Adipocyte (in vitro differentiated cells): ENCODE results near the gene PDE4D.

Experiments
- DNase-seq: peaks from one replicate; pipeline ENCODE4 v3.0.0-alpha.2; 2015; ENCODE audit warnings: low read depth
- H3K27me3 ChIP-seq: replicated peaks from 2 replicates; pipeline ENCODE4 v1.7.0; 2013; ENCODE audit warnings: mild to moderate bottlenecking, low read length, moderate library complexity; ENCODE audit not compliant: control insufficient read depth, insufficient read depth
- H3K36me3 ChIP-seq: 2 replicates; pipeline ENCODE4 v1.7.0; 2013; ENCODE audit warnings: low read length, mild to moderate bottlenecking, moderate library complexity; ENCODE audit not compliant: control insufficient read depth, insufficient read depth, severe bottlenecking
- H3K4me1 ChIP-seq: 2 replicates; pipeline ENCODE4 v1.7.0; 2013; ENCODE audit warnings: mild to moderate bottlenecking, low read length, moderate library complexity; ENCODE audit not compliant: control insufficient read depth, insufficient read depth
- H3K4me3 ChIP-seq: 2 replicates; pipeline ENCODE4 v1.7.0; 2013; ENCODE audit warnings: mild to moderate bottlenecking, low read length, moderate library complexity
- H3K9ac ChIP-seq: 2 replicates; pipeline ENCODE4 v1.7.0; 2013; ENCODE audit warnings: mild to moderate bottlenecking, low read length, moderate library complexity
- H3K9me3 ChIP-seq: 2 replicates; pipeline ENCODE4 v1.7.0; 2013; ENCODE audit warnings: mild to moderate bottlenecking, low read length, moderate library complexity; ENCODE audit not compliant: control insufficient read depth

The PDE4D gene

GRCh38 chr5:59093329-59093728 is 800.2 kb downstream of the PDE4D start:
- Histone ChIP-seq H3K36me3 (no peaks in the 10 kb centered on the region), H3K4me3 (peak overlapping the region; percentile 84), H3K4me1 (peaks cover 14% of the 10 kb centered on the region), H3K9me3 (no peaks in the 10 kb centered on the region), H3K9ac (peak overlapping the region; percentile 81), H3K27me3 (no peaks in the 10 kb centered on the region)
- peak; percentile 33 for DNase-seq

- Histone ChIP-seq H3K9me3 (no peaks in the 10 kb centered on the region), H3K9ac (peak overlapping the region; percentile 81), H3K4me1 (peaks cover 14% of the 10 kb centered on the region), H3K27me3 (no peaks in the 10 kb centered on the region), H3K36me3 (no peaks in the 10 kb centered on the region), H3K4me3 (peak overlapping the region; percentile 84)
- no peak for DNase-seq
Measured at GRCh38 chr5:59092758-59093157, 800.8 kb downstream of the PDE4D start.

DNA sequence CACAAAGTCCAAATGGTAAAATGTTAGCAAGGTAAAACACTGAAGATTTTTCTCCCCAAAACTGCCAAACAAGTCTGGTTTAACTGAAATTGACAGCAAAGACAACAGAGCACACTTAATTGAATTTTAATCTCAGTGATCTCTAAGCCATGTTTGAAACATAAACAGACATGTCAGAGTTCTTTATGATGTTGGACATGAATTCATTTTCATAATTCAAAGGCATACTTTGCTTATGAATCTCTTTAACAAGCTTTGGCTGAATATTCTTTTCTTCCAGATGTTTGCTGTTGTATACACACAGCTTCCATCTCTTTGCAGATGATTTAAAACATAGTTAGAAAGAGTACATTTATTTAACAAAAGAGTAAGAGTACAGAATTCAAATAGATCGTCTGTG is 801.6 kb downstream of the PDE4D start:
- peak; percentile 19 for DNase-seq
- no peaks in the 10 kb centered on the region for H3K9me3 ChIP-seq
- no peaks in the 10 kb centered on the region for H3K27me3 ChIP-seq
- no peak overlapping the region for H3K4me3 ChIP-seq
- H3K4me1 ChIP-seq: peaks cover 14% of the 10 kb centered on the region
- no peaks in the 10 kb centered on the region for H3K36me3 ChIP-seq
- H3K9ac ChIP-seq: no peak overlapping the region

- no peak for DNase-seq
- Histone ChIP-seq H3K9ac (no peak overlapping the region), H3K4me1 (peaks cover 7% of the 10 kb centered on the region)
Measured at GRCh38 chr5:59090323-59090722, 803.2 kb downstream of the PDE4D start.

GRCh38 chr5:59089767-59090166 is 803.8 kb downstream of the PDE4D start:
- H3K4me1 ChIP-seq: peaks cover 1% of the 10 kb centered on the region
- DNase-seq: no peak
- no peaks in the 10 kb centered on the region for H3K9me3 ChIP-seq
- H3K4me3 ChIP-seq: no peak overlapping the region
- no peak overlapping the region for H3K9ac ChIP-seq
- H3K36me3 ChIP-seq: no peaks in the 10 kb centered on the region
- no peaks in the 10 kb centered on the region for H3K27me3 ChIP-seq

More at GRCh38 chr5:59090323-59090722, 803.2 kb downstream of the PDE4D start:
- Histone ChIP-seq H3K4me3 (no peak overlapping the region), H3K9me3 (no peaks in the 10 kb centered on the region), H3K27me3 (no peaks in the 10 kb centered on the region), H3K36me3 (no peaks in the 10 kb centered on the region)

- Histone ChIP-seq H3K9me3 (no peaks in the 10 kb centered on the region), H3K27me3 (no peaks in the 10 kb centered on the region), H3K4me1 (no peaks in the 10 kb centered on the region), H3K36me3 (no peaks in the 10 kb centered on the region), H3K4me3 (no peak overlapping the region), H3K9ac (no peak overlapping the region)
- no peak for DNase-seq
Measured at GRCh38 chr5:59088546-59088945, 805.0 kb downstream of the PDE4D start.

DNA sequence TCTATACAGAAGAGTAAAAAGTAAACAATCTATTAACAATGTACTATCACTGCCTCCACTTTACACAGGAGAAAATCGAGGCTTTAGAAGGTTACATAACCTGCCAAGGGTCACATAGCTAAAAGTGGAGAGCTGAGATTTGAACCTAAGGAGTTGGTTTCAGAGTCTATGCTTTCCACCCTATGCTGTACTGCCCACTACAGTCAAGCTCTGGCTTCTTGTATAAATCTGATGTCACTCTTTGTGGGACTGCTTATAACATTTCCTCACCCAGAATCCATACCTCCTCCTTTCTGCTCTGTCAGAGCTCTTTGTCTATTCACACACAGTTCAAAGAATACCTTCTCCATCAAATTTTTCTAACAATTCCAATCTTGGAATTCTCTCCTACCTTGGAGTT is 807.5 kb downstream of the PDE4D start:
- no peak overlapping the region for H3K9ac ChIP-seq
- H3K4me1 ChIP-seq: no peaks in the 10 kb centered on the region
- DNase-seq: no peak
- no peaks in the 10 kb centered on the region for H3K27me3 ChIP-seq
- no peaks in the 10 kb centered on the region for H3K36me3 ChIP-seq
- H3K4me3 ChIP-seq: no peak overlapping the region
- no peaks in the 10 kb centered on the region for H3K9me3 ChIP-seq

GRCh38 chr5:59081693-59082092 is 811.8 kb downstream of the PDE4D start:
- Histone ChIP-seq H3K9me3 (no peaks in the 10 kb centered on the region), H3K27me3 (no peaks in the 10 kb centered on the region), H3K9ac (no peak overlapping the region), H3K4me3 (no peak overlapping the region), H3K36me3 (no peaks in the 10 kb centered on the region), H3K4me1 (peaks cover 6% of the 10 kb centered on the region)
- DNase-seq: no peak

DNA sequence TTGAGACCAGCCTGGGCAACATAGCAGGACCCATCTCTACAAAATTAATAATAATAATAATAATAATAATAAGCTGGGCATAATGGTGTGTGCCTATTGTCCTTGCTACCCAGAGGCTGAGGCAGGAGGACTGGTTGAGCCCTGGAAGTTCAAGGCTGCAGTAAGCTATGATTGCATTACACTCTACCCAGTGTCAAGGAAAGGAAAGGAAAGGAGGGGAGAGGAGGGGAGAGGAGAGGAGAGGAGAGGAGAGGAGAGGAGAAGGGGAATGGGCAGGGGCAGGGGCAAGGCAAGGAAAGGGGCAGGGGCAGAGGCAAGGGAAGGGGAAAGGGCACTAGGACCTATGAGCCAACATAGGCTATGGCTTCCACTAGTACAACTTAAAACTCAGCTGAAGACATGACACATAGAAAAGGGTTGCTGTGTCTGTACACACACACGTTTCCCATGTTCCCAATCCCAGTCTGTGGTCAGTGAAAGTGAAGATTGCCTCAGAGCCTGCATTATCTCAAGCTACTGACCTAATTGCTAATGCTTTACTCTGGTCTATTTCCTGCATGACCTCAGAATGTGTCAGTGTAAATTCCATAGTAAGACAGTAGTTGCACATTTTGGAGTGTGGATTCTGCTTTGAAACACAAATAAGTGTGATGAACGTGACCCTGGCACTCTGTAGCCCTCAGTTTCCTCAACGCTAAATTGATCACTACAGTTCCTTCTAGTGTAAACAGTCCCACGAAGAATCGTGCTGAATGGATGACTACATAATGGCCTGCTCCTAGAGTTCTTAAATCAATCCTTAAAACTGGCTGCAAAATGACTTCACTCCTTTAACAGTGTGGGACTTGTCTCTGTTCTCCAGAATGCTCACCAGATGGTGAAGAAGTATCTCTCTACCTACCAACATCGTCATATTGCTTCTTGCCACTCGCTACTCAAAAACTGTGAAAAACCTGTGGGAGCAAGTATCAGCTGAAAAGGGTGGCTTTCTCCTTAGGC is 813.6 kb downstream of the PDE4D start:
- Histone ChIP-seq H3K27me3 (no peaks in the 10 kb centered on the region), H3K9me3 (no peaks in the 10 kb centered on the region), H3K9ac (no peak overlapping the region), H3K4me3 (no peak overlapping the region), H3K4me1 (peaks cover 6% of the 10 kb centered on the region), H3K36me3 (no peaks in the 10 kb centered on the region)
- DNase-seq: peak; percentile 40

DNA sequence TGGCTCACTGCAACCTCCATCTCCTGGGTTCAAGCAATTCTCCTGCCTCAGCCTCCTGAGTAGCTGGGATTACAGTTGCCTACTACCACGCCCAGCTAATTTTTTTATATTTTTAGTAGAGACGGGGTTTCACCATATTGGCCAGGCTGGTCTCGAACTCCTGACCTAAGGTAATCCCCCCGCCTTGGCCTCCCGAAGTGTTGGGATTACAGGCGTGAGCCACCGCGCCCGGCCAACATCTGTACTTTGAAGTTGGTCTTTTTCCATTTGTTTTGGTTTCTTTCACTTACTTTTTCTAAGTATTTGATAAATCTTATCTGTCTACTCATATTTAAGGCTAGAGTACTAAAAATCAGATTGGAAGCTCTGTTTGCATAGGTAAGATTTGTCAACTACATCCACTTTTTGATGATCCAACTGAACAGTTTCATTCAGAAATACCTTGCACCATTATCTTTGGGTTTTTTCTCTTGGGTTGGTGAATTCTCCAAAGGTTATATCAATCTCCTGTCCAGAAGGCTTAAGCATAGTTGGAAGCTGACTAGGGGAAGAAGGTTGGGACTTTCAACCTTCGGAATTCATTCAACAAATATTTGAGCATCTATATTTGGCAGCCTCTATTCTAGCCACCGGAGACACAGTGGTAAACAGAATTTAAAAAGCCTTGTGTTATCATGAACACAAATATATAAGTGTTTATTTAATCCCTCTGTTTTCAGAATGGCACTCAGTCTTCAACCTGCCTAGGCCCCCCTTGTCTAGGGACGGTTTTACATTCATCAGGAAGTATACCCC is 821.6 kb downstream of the PDE4D start:
- Histone ChIP-seq H3K4me1 (peaks cover 6% of the 10 kb centered on the region), H3K27me3 (no peaks in the 10 kb centered on the region), H3K9ac (no peak overlapping the region), H3K9me3 (no peaks in the 10 kb centered on the region), H3K4me3 (no peak overlapping the region), H3K36me3 (no peaks in the 10 kb centered on the region)
- no peak for DNase-seq

- no peaks in the 10 kb centered on the region for H3K36me3 ChIP-seq
- H3K9me3 ChIP-seq: no peaks in the 10 kb centered on the region
- H3K27me3 ChIP-seq: no peaks in the 10 kb centered on the region
- no peak overlapping the region for H3K4me3 ChIP-seq
- no peak overlapping the region for H3K9ac ChIP-seq
- H3K4me1 ChIP-seq: peaks cover 25% of the 10 kb centered on the region
- peak; percentile 59 for DNase-seq
Measured at GRCh38 chr5:59069438-59070079, 824.0 kb downstream of the PDE4D start.
